Nephron progenitor cell (in vitro differentiated cells): ENCODE results near the gene NPAS2.

Experiments
- DNase-seq: peaks from one replicate; pipeline ENCODE4 v3.0.0; 2021
- H3K27ac Mint-ChIP-seq: 2 replicates; pipeline ENCODE4 v1.8.0; 2021; ENCODE audit warnings: mild to moderate bottlenecking, moderate library complexity, mixed read lengths
- H3K27me3 Mint-ChIP-seq: 2 replicates; pipeline ENCODE4 v1.8.0; 2021; ENCODE audit warnings: mild to moderate bottlenecking, low read depth, mixed read lengths; ENCODE audit not compliant: poor library complexity
- H3K36me3 Mint-ChIP-seq: 2 replicates; pipeline ENCODE4 v1.8.0; 2021; ENCODE audit warnings: low read depth, mixed read lengths
- H3K4me1 Mint-ChIP-seq: 2 replicates; pipeline ENCODE4 v1.8.0; 2021; ENCODE audit warnings: mixed read lengths
- H3K4me3 Mint-ChIP-seq: 2 replicates; pipeline ENCODE4 v1.8.0; 2021; ENCODE audit warnings: mild to moderate bottlenecking, moderate library complexity, mixed read lengths
- H3K9me3 Mint-ChIP-seq: 2 replicates; pipeline ENCODE4 v1.8.0; 2021; ENCODE audit warnings: mild to moderate bottlenecking, moderate library complexity, mixed read lengths
- TF ChIP-seq, protein P1 (sequence below): fragments of 200-600 bp; sonication (generic); IDR thresholded peaks from 2 replicates; pipeline ENCODE4 v1.5.0; 2021; ENCODE audit warnings: antibody characterized with exemption

Gene NPAS2

DNA sequence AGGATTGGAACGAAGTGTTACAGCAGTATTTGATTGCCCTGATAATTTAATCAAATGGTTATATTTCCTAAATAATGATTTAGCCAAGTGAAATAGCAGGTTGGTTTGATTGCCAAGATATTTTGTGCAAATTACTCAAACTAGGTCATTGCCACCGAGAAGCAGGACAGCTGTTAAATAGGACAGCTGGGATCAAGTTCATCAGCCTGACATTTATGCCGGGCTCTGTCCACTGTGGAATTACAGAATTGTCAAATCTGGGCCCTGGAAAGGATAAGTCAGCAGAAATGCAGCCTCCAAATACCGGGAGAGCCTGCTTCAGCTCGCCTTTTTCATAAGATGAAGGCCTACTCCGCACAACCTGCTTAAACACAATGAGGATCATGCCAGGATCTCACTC lies 108.3 kb downstream of the NPAS2 start:
- Mint-ChIP-seq H3K4me3 (no peak overlapping the region), H3K9me3 (no peaks in the 10 kb centered on the region), H3K4me1 (peaks cover 13% of the 10 kb centered on the region), H3K36me3 (no peaks in the 10 kb centered on the region), H3K27me3 (peaks cover 11% of the 10 kb centered on the region), H3K27ac (no peak overlapping the region)
- no peak for DNase-seq
- TF ChIP-seq, protein P1, sequence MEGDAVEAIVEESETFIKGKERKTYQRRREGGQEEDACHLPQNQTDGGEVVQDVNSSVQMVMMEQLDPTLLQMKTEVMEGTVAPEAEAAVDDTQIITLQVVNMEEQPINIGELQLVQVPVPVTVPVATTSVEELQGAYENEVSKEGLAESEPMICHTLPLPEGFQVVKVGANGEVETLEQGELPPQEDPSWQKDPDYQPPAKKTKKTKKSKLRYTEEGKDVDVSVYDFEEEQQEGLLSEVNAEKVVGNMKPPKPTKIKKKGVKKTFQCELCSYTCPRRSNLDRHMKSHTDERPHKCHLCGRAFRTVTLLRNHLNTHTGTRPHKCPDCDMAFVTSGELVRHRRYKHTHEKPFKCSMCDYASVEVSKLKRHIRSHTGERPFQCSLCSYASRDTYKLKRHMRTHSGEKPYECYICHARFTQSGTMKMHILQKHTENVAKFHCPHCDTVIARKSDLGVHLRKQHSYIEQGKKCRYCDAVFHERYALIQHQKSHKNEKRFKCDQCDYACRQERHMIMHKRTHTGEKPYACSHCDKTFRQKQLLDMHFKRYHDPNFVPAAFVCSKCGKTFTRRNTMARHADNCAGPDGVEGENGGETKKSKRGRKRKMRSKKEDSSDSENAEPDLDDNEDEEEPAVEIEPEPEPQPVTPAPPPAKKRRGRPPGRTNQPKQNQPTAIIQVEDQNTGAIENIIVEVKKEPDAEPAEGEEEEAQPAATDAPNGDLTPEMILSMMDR, result no peak

GRCh38 chr2:100929147-100929546 lies 109.2 kb downstream of the NPAS2 start:
- Mint-ChIP-seq H3K36me3 (no peaks in the 10 kb centered on the region), H3K4me1 (peaks cover 4% of the 10 kb centered on the region), H3K27me3 (peaks cover 11% of the 10 kb centered on the region), H3K4me3 (no peak overlapping the region), H3K27ac (no peak overlapping the region), H3K9me3 (no peaks in the 10 kb centered on the region)
- TF ChIP-seq, protein P1, result no peak
- DNase-seq, result no peak

DNA sequence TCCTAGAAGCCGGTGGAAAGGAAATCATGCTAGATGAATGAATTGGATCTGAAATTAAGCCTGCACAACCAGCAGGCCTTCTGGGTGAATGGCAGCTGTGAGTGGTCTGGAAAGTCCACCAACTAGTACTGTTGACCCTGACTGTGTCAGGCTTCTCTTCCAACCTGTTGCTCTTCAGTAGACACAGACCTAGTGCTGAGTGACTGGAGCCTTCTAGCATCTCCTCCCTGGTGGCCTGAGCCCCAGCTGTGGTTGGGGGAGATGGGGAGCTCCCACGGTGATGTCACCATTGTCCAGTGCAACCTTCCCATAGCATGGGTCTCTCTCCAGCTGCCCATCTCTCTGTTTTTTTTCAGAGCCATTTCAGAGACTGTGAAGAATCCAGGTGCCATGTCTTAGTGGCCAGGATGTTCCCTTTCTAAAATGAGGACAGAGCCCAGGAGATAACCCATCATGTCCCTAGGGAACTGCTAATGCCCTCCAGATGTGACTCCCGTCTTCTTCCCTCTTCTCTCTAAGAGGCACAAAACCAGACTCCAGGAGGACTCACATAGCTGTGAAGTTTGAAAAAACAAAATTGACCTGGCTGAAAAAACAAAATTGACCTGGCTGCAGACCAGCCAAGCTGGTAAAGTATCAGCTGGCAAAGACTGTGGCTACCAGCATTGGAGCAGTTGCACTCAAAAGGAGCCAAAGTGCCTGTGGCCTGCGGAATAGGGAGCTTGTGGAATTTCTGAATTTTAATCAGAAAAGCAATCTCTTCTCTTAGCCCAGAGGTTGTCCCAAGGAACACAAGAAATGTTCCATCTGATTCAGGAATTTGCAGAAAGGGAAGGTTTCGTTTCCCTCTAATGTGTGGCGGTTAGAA lies 114.8 kb downstream of the NPAS2 start:
- Mint-ChIP-seq H3K27me3 (peaks cover 7% of the 10 kb centered on the region), H3K4me1 (peaks cover 3% of the 10 kb centered on the region), H3K9me3 (no peaks in the 10 kb centered on the region), H3K4me3 (no peak overlapping the region), H3K27ac (no peak overlapping the region), H3K36me3 (no peaks in the 10 kb centered on the region)
- DNase-seq, result no peak
- TF ChIP-seq, protein P1, result no peak

- Mint-ChIP-seq H3K4me3 (no peak overlapping the region), H3K27me3 (peaks cover 7% of the 10 kb centered on the region), H3K9me3 (no peaks in the 10 kb centered on the region), H3K27ac (no peak overlapping the region), H3K36me3 (no peaks in the 10 kb centered on the region), H3K4me1 (peaks cover 3% of the 10 kb centered on the region)
- TF ChIP-seq, protein P1, result no peak
- no peak for DNase-seq
These were observed 115.4 kb downstream of the NPAS2 start for GRCh38 chr2:100935372-100935752.

DNA sequence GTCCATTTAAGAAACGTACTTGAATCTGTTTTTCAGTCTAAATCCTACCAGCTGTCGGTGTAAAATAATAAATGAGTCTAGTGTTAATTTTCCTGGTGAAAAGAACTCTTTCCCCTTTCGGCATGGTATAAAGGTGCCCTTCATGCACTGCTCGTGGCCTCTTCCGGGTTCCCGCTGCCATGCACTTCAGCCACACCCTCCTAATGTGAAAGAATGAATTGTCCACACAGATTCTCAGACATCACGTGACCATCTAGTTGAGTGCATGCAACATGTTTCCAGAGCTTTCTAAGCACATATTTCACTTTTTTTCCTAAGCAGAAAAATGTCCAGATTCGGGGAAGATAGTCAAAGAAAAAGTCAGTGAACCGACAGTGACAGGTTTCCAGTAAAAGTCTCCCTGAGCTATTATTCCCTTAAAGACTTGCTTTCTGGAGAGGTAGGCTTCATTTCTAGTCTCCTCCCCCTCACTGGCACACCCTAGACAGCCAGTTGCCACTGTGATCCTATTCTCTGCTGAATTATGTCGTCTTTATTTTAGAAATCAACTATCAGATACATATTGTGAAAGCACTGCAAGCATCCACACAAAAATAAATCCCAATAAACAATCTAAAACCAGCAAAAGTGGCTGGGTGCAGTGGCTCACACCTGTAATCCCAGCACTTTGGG lies 116.3 kb downstream of the NPAS2 start:
- peaks cover 3% of the 10 kb centered on the region for H3K4me1 Mint-ChIP-seq
- no peaks in the 10 kb centered on the region for H3K9me3 Mint-ChIP-seq
- H3K27me3 Mint-ChIP-seq, result peaks cover 7% of the 10 kb centered on the region
- H3K36me3 Mint-ChIP-seq, result no peaks in the 10 kb centered on the region
- no peak for DNase-seq
- TF ChIP-seq, protein P1, result no peak
- no peak overlapping the region for H3K4me3 Mint-ChIP-seq
- H3K27ac Mint-ChIP-seq, result no peak overlapping the region
